GM23338 (cell line): ENCODE results near the gene SETDB1. TPM values are rescaled to one million over a fixed set of nuclear protein-coding genes. Genes with fewer than 3 reads are reported as not detected.

Source experiments
- ATAC-seq: fragments of 200-7000 bp; cut with Tn5 transposase; 3 replicates; pipeline ENCODE4 v1.9.1; 2020
- DNase-seq: peaks from one replicate; pipeline ENCODE4 v3.0.0-alpha.2; 2015; ENCODE audit warnings: low spot score
- H2AFZ ChIP-seq: fragments of 200-600 bp; sonication (generic); 2 replicates; pipeline ENCODE4 v1.8.0; 2016; ENCODE audit warnings: antibody characterized with exemption, mild to moderate bottlenecking, moderate library complexity
- H3F3A ChIP-seq: fragments of 200-600 bp; sonication (generic); replicated peaks from 2 replicates; pipeline ENCODE4 v1.8.0; 2017; ENCODE audit warnings: antibody characterized with exemption, mixed run types, low read depth
- H3K27ac ChIP-seq: fragments of 200-600 bp; sonication (generic); 2 replicates; pipeline ENCODE4 v1.6.1; 2016; ENCODE audit warnings: low read depth
- H3K27me3 ChIP-seq: fragments of 200-600 bp; sonication (generic); 2 replicates; pipeline ENCODE4 v1.8.0; 2016; ENCODE audit warnings: mild to moderate bottlenecking, mixed run types, moderate library complexity; ENCODE audit not compliant: insufficient read depth
- H3K36me3 ChIP-seq: fragments of 200-600 bp; sonication (generic); 2 replicates; pipeline ENCODE4 v1.8.0; 2016; ENCODE audit warnings: mild to moderate bottlenecking; ENCODE audit not compliant: insufficient read depth
- H3K4me1 ChIP-seq: fragments of 200-600 bp; sonication (generic); 2 replicates; pipeline ENCODE4 v1.8.0; 2016; ENCODE audit warnings: mild to moderate bottlenecking, moderate library complexity; ENCODE audit not compliant: insufficient read depth
- H3K4me2 ChIP-seq: fragments of 200-600 bp; sonication (generic); 2 replicates; pipeline ENCODE4 v1.7.1; 2017; ENCODE audit warnings: mixed run types
- H3K4me3 ChIP-seq: fragments of 200-600 bp; sonication (generic); 2 replicates; pipeline ENCODE4 v1.6.1; 2016; ENCODE audit warnings: mixed run types
- H3K79me2 ChIP-seq: fragments of 200-600 bp; sonication (generic); replicated peaks from 2 replicates; pipeline ENCODE4 v1.8.0; 2017; ENCODE audit warnings: mild to moderate bottlenecking; ENCODE audit not compliant: insufficient read depth
- H3K9me2 ChIP-seq: fragments of 200-600 bp; sonication (generic); 2 replicates; pipeline ENCODE4 v1.8.0; 2017; ENCODE audit not compliant: insufficient read depth
- H4K20me1 ChIP-seq: fragments of 200-600 bp; sonication (generic); replicated peaks from 2 replicates; pipeline ENCODE4 v1.8.0; 2017; ENCODE audit warnings: mild to moderate bottlenecking; ENCODE audit not compliant: insufficient read depth
- H3K27ac Mint-ChIP-seq: 2 replicates; pipeline ENCODE4 v1.8.0; 2020; ENCODE audit warnings: inconsistent platforms, mild to moderate bottlenecking, moderate library complexity, mixed read lengths
- H3K27me3 Mint-ChIP-seq: 3 replicates; pipeline ENCODE4 v1.8.0; 2022; ENCODE audit warnings: low read depth, mild to moderate bottlenecking, moderate library complexity, mixed read lengths, inconsistent platforms; ENCODE audit not compliant: insufficient read depth, poor library complexity
- H3K36me3 Mint-ChIP-seq: 3 replicates; pipeline ENCODE4 v1.8.0; 2021; ENCODE audit warnings: low read depth, mild to moderate bottlenecking, inconsistent platforms, moderate library complexity, mixed read lengths
- H3K4me1 Mint-ChIP-seq: 3 replicates; pipeline ENCODE4 v1.8.0; 2020; ENCODE audit warnings: mild to moderate bottlenecking, inconsistent platforms, mixed read lengths
- H3K4me3 Mint-ChIP-seq: 3 replicates; pipeline ENCODE4 v1.8.0; 2021; ENCODE audit warnings: moderate library complexity, mild to moderate bottlenecking, inconsistent platforms, mixed read lengths
- H3K9me3 Mint-ChIP-seq: 3 replicates; pipeline ENCODE4 v1.8.0; 2020; ENCODE audit warnings: moderate library complexity, mild to moderate bottlenecking, inconsistent platforms, mixed read lengths
- CREB1 ChIP-seq: fragments of 250-450 bp; sonication (Bioruptor Pico); IDR thresholded peaks from 2 replicates; pipeline ENCODE4 v1.5.0; 2020; ENCODE audit warnings: low read depth, mild to moderate bottlenecking, moderate library complexity
- CTCF ChIP-seq, 2 experiments: fragments of 200-600 bp in 1 of 2; sonication (generic) in 1 of 2; conservative IDR thresholded peaks; 2 replicates each; pipeline versions ENCODE4 v1.5.1 to v1.6.1; 2016 to 2017; ENCODE audit warnings: antibody characterized with exemption in 2 of 2, low read depth in 2 of 2, mild to moderate bottlenecking in 2 of 2, moderate library complexity in 1 of 2
- ETS1 ChIP-seq: IDR thresholded peaks from 2 replicates; pipeline ENCODE4 v1.6.1; 2016; ENCODE audit warnings: antibody characterized with exemption
- EZH2 ChIP-seq: fragments of 200-600 bp; sonication (generic); IDR thresholded peaks from one replicate; pipeline ENCODE4 v1.8.0; 2017; ENCODE audit warnings: antibody characterized with exemption, mild to moderate bottlenecking, low read depth; ENCODE audit not compliant: unreplicated experiment
- NANOG ChIP-seq: IDR thresholded peaks from 2 replicates; pipeline ENCODE4 v1.6.1; 2016; ENCODE audit warnings: antibody characterized with exemption, borderline replicate concordance
- STAT1 ChIP-seq: IDR thresholded peaks from one replicate; pipeline ENCODE4 v1.6.1; 2016; ENCODE audit warnings: antibody characterized with exemption; ENCODE audit not compliant: unreplicated experiment
- ZNF331 ChIP-seq: fragments of 250-450 bp; sonication (Bioruptor Pico); IDR thresholded peaks from 2 replicates; pipeline ENCODE4 v1.5.0; 2020; ENCODE audit warnings: low read depth, mild to moderate bottlenecking, moderate library complexity
- ZNF462 ChIP-seq: fragments of 250-450 bp; sonication (Bioruptor Pico); IDR thresholded peaks from 2 replicates; pipeline ENCODE4 v1.5.0; 2020; ENCODE audit warnings: mild to moderate bottlenecking, moderate library complexity
- polyA plus RNA-seq: library from polyadenylated mRNA; unstranded; fragments of >200 nt; fragmentation: Nextera tagmentation; extraction: Ambion mirVana; gene quantifications from 2 replicates; pipeline ENCODE4 v1.2.1, GENCODE V29; 2016
- total RNA-seq: library from RNA; depleted of rRNA; stranded (reverse); fragments of >200 nt; shearing (Covaris generic); gene quantifications from 2 replicates; pipeline ENCODE4 v1.2.3, GENCODE V29; 2014
- TF ChIP-seq, protein P1 (sequence below): IDR thresholded peaks from one replicate; pipeline ENCODE4 v1.6.1; 2018; ENCODE audit warnings: antibody characterized with exemption; ENCODE audit not compliant: unreplicated experiment

The SETDB1 gene
- total and polyA plus RNA-seq, 2 experiments from 2014 or later = 16.9 to 47.4 TPM

DNA sequence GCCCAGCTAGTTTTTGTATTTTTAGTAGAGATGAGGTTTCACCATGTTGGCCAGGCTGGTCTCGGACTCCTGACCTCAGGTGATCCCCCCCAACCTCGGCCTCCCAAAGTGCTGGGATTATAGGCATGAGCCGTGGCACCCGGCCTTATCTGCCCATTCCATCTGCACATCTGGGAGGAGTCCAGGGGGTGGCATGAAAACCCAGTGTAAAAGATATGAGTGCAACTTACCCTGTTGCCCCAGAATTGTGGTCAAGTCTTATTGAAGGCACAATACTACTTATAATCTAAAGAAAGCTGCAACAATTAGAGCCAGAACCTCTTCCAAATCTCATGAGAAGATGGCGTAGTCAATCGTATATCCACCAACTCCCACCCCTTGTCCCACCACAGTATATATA lies 20.9 kb upstream of the SETDB1 start:
- Mint-ChIP-seq H3K27me3 (peaks cover 3% of the 10 kb centered on the region), H3K4me3 (no peak overlapping the region), H3K4me1 (no peaks in the 10 kb centered on the region), H3K27ac (no peak overlapping the region), H3K36me3 (peaks cover 4% of the 10 kb centered on the region; the same call in 1 of the 3 replicates), H3K9me3 (peaks cover 4% of the 10 kb centered on the region; the same call in 2 of the 3 replicates)
- no peaks in the 10 kb centered on the region for H4K20me1 ChIP-seq
- TF ChIP-seq CREB1 (CRISPR knock-in tag) (no peak), ZNF462 (CRISPR knock-in tag) (no peak), CTCF (conservative IDR thresholded peaks at IDR 0.05; ENCODE audit: low read depth in 2 of 2) (no peak), NANOG (no peak), ZNF331 (CRISPR knock-in tag) (no peak), STAT1 (no peak), ETS1 (no peak), EZH2 (no peak)
- TF ChIP-seq, protein P1, sequence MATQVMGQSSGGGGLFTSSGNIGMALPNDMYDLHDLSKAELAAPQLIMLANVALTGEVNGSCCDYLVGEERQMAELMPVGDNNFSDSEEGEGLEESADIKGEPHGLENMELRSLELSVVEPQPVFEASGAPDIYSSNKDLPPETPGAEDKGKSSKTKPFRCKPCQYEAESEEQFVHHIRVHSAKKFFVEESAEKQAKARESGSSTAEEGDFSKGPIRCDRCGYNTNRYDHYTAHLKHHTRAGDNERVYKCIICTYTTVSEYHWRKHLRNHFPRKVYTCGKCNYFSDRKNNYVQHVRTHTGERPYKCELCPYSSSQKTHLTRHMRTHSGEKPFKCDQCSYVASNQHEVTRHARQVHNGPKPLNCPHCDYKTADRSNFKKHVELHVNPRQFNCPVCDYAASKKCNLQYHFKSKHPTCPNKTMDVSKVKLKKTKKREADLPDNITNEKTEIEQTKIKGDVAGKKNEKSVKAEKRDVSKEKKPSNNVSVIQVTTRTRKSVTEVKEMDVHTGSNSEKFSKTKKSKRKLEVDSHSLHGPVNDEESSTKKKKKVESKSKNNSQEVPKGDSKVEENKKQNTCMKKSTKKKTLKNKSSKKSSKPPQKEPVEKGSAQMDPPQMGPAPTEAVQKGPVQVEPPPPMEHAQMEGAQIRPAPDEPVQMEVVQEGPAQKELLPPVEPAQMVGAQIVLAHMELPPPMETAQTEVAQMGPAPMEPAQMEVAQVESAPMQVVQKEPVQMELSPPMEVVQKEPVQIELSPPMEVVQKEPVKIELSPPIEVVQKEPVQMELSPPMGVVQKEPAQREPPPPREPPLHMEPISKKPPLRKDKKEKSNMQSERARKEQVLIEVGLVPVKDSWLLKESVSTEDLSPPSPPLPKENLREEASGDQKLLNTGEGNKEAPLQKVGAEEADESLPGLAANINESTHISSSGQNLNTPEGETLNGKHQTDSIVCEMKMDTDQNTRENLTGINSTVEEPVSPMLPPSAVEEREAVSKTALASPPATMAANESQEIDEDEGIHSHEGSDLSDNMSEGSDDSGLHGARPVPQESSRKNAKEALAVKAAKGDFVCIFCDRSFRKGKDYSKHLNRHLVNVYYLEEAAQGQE = no peak
- DNase-seq (no peak), ATAC-seq (no peak)
- H3F3A ChIP-seq = no peaks in the 10 kb centered on the region
- H3K4me1 ChIP-seq = no peaks in the 10 kb centered on the region
- H3K27me3 ChIP-seq = no peaks in the 10 kb centered on the region
- no peaks in the 10 kb centered on the region for H3K36me3 ChIP-seq
- H2AFZ ChIP-seq = no peak overlapping the region
- no peaks in the 10 kb centered on the region for H3K79me2 ChIP-seq
- no peaks in the 10 kb centered on the region for H3K9me2 ChIP-seq
- no peak overlapping the region for H3K27ac ChIP-seq
- no peak overlapping the region for H3K4me3 ChIP-seq
- H3K4me2 ChIP-seq = no peak overlapping the region
